Epithelial cell of esophagus (primary cell): ENCODE measurements around the gene NTN3.

Source experiments
- DNase-seq: peaks from one replicate; pipeline ENCODE4 v3.0.0; 2010; ENCODE audit warnings: low read depth
- H3K4me3 ChIP-seq: 2 replicates; pipeline ENCODE4 v1.5.1; 2011; ENCODE audit warnings: mild to moderate bottlenecking, low read length, control low read depth
- CTCF ChIP-seq: IDR thresholded peaks from 2 replicates; pipeline ENCODE4 v1.5.1; 2011; ENCODE audit warnings: low read depth, mild to moderate bottlenecking, low read length, control low read depth, inconsistent platforms; ENCODE audit not compliant: insufficient read depth; ENCODE audit errors: missing control alignments

Gene NTN3

DNA sequence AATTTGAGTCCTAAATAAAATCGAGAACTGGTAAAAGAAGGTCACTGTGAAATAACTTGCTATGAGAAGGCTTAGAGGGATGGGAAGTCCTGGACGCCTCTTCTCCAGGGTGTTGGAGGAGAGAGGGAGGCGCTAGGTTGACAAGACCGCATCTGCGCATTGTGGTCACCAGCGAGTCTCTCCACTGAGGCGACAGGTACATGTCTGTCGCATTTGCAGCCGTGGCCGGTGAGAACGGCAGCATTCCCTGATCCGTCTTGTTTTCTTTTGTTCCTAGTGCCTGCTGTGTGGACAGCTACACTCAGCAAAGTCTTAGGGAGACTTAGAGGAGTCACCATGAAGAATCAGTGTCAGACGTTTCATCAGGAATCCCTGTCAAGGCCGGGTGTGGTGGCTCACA lies 34.6 kb downstream of the NTN3 start:
- no peak for TF ChIP-seq CTCF
- H3K4me3 ChIP-seq: no peak overlapping the region
- DNase-seq: no peak

- no peak for DNase-seq
- no peak overlapping the region for H3K4me3 ChIP-seq
- TF ChIP-seq CTCF: no peak
These were observed 36.1 kb downstream of the NTN3 start for GRCh38 chr16:2507052-2507659.

- no peak overlapping the region for H3K4me3 ChIP-seq
- DNase-seq: no peak
- no peak for TF ChIP-seq CTCF
These were observed 36.6 kb downstream of the NTN3 start for GRCh38 chr16:2507665-2508064.

GRCh38 chr16:2508722-2509400 lies 37.8 kb downstream of the NTN3 start:
- H3K4me3 ChIP-seq: no peak overlapping the region
- TF ChIP-seq CTCF: no peak

DNA sequence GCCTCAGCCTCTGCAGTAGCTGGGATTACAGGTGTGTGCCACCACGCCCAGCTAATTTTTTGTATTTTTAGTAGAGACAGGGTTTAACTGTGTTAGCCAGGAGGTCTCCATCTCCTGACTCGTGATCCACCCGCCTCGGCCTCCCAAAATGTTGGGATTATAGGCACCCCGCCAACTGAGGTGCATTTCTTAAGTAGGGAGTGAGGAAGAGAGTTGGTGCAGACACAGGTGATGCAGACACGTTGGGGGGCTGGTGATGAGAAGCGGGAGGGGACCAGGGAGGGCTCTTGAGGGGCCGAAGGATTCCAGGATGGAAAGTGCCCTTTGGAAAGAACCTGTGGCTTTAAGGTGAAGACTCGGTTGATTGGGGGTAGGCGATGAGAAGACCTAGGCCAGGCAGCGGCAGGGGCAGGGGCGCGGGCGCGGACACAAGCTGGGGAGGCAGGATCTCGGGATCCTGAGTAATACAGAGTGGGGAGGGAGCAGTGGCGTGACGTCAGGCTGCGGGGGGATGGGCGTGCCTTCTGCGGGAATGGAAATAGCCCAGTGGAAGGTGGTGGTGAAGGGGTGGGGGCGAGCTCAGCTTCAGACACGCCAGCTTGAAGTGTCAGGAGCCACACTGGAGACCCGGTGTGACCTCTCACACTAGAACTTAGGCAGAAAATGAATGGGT lies 40.2 kb downstream of the NTN3 start:
- DNase-seq: peak; percentile 57
- H3K4me3 ChIP-seq: no peak overlapping the region
- TF ChIP-seq CTCF: no peak

More at GRCh38 chr16:2508722-2509400, 37.8 kb downstream of the NTN3 start:
- DNase-seq: no peak

DNA sequence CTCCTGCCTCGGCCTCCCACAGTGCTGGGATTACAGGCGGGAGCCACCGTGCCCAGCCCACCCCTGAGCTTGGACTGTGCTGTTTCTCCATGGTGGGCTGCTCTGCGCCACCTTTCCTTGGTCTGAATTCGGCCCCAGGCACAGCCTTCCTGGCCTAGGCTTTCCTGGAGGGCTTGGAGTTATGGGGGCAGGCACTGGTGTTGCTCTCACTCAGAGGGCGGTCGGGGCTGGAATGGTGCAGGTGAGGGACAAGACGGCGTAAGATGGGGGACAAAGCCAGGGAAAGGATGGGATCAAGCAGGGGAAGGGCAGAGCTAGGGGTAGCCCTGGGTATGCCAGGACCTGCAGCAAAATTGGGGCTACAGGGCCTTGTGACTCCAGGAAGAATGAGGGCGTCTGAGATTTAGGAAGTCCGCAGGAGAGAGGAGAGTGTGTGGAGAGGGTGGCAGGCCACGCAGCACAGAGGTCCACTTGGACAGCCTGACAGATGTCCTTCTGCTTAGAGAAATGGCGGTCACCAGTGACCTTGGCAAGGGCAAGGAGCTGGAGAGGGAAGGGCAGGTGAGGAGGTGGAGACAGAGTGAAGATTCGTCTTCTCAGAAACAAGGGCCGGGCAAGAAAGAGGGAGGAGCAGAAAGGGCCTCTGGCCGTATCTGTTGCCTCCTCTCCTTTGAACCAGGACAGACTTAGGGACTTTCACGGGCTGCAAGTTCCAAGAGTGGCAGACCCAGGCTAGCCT lies 41.1 kb downstream of the NTN3 start:
- TF ChIP-seq CTCF: no peak
- DNase-seq: no peak
- no peak overlapping the region for H3K4me3 ChIP-seq
